GM19238 (cell line): ENCODE results near the gene WDR89.
"Not testable (repeated sequence)": the region's sequence is repeated elsewhere in the genome, so short reads cannot be mapped to it uniquely, and the experiment has no call there.

ENCODE experiments used
- DNase-seq: peaks from one replicate; pipeline ENCODE4 v3.0.0; 2011; ENCODE audit warnings: low spot score; ENCODE audit not compliant: insufficient read length

Gene WDR89

GRCh38 chr14:63596998-63597658 lies 44.5 kb downstream of the WDR89 start:
- no peak for DNase-seq

GRCh38 chr14:63594455-63595372 lies 47.0 kb downstream of the WDR89 start:
- no peak for DNase-seq

GRCh38 chr14:63583046-63583445 lies 58.6 kb downstream of the WDR89 start:
- not testable (repeated sequence) for DNase-seq

GRCh38 chr14:63581491-63581890 lies 60.2 kb downstream of the WDR89 start:
- DNase-seq: no peak

- DNase-seq: no peak
These were observed 63.4 kb downstream of the WDR89 start for GRCh38 chr14:63578300-63578699.

GRCh38 chr14:63573581-63573980 lies 68.1 kb downstream of the WDR89 start:
- no peak for DNase-seq

- DNase-seq: no peak
These were observed 76.2 kb downstream of the WDR89 start for GRCh38 chr14:63565448-63565847.

- DNase-seq: no peak
These were observed 77.4 kb downstream of the WDR89 start for GRCh38 chr14:63564318-63564717.

GRCh38 chr14:63563370-63564026 lies 78.2 kb downstream of the WDR89 start:
- DNase-seq: no peak

GRCh38 chr14:63562405-63562804 lies 79.3 kb downstream of the WDR89 start:
- no peak for DNase-seq

- DNase-seq: no peak
These were observed 86.1 kb downstream of the WDR89 start for GRCh38 chr14:63555572-63555971.

- DNase-seq: no peak
These were observed 90.3 kb downstream of the WDR89 start for GRCh38 chr14:63551332-63551731.

- DNase-seq: no peak
These were observed 93.8 kb downstream of the WDR89 start for GRCh38 chr14:63547798-63548335.
